ENCODE data around the gene RSPO4. TPM values are rescaled to one million over a fixed set of nuclear protein-coding genes. Genes with fewer than 3 reads are reported as not detected.

The RSPO4 gene
- polyA plus RNA-seq, 1 donor (not counting 4 experiments of a cell fraction or from before 2014, with no cell fraction given) = not detected

GRCh38 chr20:953742-954141 is 48.4 kb downstream of the RSPO4 start:
- DNase-seq (ENCODE audit: low read depth, low spot score) = no peak

GRCh38 chr20:952196-952795 is 49.8 kb downstream of the RSPO4 start:
- no peaks in the 10 kb centered on the region for H3K79me2 ChIP-seq (ENCODE audit: control insufficient read depth, insufficient read depth, low read length)
- H4K20me1 ChIP-seq (ENCODE audit: control insufficient read depth, extremely low read depth, insufficient read depth, low read length) = no peaks in the 10 kb centered on the region
- dilution Hi-C loops (cut with MboI; ENCODE audit: extremely low pct_ligation_motif_present, low sequenced_read_pairs) = no loop called here
- no peaks in the 10 kb centered on the region for H3K9me3 ChIP-seq (ENCODE audit: control insufficient read depth, low read depth, low read length)
- no peak overlapping the region for H3K9ac ChIP-seq (ENCODE audit: control insufficient read depth, extremely low read depth, insufficient read depth, low read length)
- H3K36me3 ChIP-seq (ENCODE audit: control insufficient read depth in 2 of 2, extremely low read depth in 1 of 2, insufficient read depth in 2 of 2, low read length in 2 of 2) = no peaks in the 10 kb centered on the region
- H3K4me3 ChIP-seq (ENCODE audit: control insufficient read depth in 2 of 3, extremely low read depth in 1 of 3, insufficient read depth in 2 of 3, low read depth in 1 of 3, low read length in 3 of 3) = no peak overlapping the region
- H2AFZ ChIP-seq (ENCODE audit: control insufficient read depth, low read length) = no peak overlapping the region
- no peaks in the 10 kb centered on the region for H3K9me1 ChIP-seq (ENCODE audit: control insufficient read depth, extremely low read depth, insufficient read depth, low read length)
- peaks cover 6% of the 10 kb centered on the region for H3K27me3 ChIP-seq (ENCODE audit: control insufficient read depth, extremely low read depth, insufficient read depth, low read length)
- H3K4me2 ChIP-seq (ENCODE audit: control insufficient read depth, extremely low read depth, insufficient read depth, low read depth, low read length) = no peak overlapping the region
- TF ChIP-seq CTCF (optimal IDR thresholded peaks at IDR 0.05 in 1 of 3, IDR thresholded peaks at IDR 0.05 in 1 of 3, conservative IDR thresholded peaks at IDR 0.05 in 1 of 3; ENCODE audit: extremely low read depth in 1 of 3, insufficient read depth in 2 of 3, low read length in 3 of 3) (no peak), EZH2 (IDR thresholded peaks at IDR 0.05; ENCODE audit: low read length) (no peak)
- no peak for DNase-seq (ENCODE audit: low read depth, low spot score)
- no peak overlapping the region for H3K27ac ChIP-seq (ENCODE audit: control insufficient read depth, insufficient read depth, low read length)
- no peak for FAIRE-seq
- H3K4me1 ChIP-seq (ENCODE audit: control insufficient read depth, extremely low read depth, insufficient read depth, low read length) = no peaks in the 10 kb centered on the region

More at GRCh38 chr20:953742-954141, 48.4 kb downstream of the RSPO4 start:
- no peak for FAIRE-seq
- Histone ChIP-seq H3K36me3 (ENCODE audit: control insufficient read depth in 2 of 2, extremely low read depth in 1 of 2, insufficient read depth in 2 of 2, low read length in 2 of 2) (no peaks in the 10 kb centered on the region), H4K20me1 (ENCODE audit: control insufficient read depth, extremely low read depth, insufficient read depth, low read length) (no peaks in the 10 kb centered on the region), H3K9ac (ENCODE audit: control insufficient read depth, extremely low read depth, insufficient read depth, low read length) (no peak overlapping the region), H3K27me3 (ENCODE audit: control insufficient read depth, extremely low read depth, insufficient read depth, low read length) (peaks cover 12% of the 10 kb centered on the region), H3K4me1 (ENCODE audit: control insufficient read depth, extremely low read depth, insufficient read depth, low read length) (no peaks in the 10 kb centered on the region), H3K4me2 (ENCODE audit: control insufficient read depth, extremely low read depth, insufficient read depth, low read depth, low read length) (no peak overlapping the region), H3K27ac (ENCODE audit: control insufficient read depth, insufficient read depth, low read length) (no peak overlapping the region), H3K9me3 (ENCODE audit: control insufficient read depth, low read depth, low read length) (no peaks in the 10 kb centered on the region), H3K4me3 (ENCODE audit: control insufficient read depth in 2 of 3, extremely low read depth in 1 of 3, insufficient read depth in 2 of 3, low read depth in 1 of 3, low read length in 3 of 3) (no peak overlapping the region), H3K79me2 (ENCODE audit: control insufficient read depth, insufficient read depth, low read length) (no peaks in the 10 kb centered on the region), H3K9me1 (ENCODE audit: control insufficient read depth, extremely low read depth, insufficient read depth, low read length) (no peaks in the 10 kb centered on the region), H2AFZ (ENCODE audit: control insufficient read depth, low read length) (no peak overlapping the region)
- dilution Hi-C loops (cut with MboI; ENCODE audit: extremely low pct_ligation_motif_present, low sequenced_read_pairs) = no loop called here
- TF ChIP-seq EZH2 (IDR thresholded peaks at IDR 0.05; ENCODE audit: low read length) (no peak), CTCF (optimal IDR thresholded peaks at IDR 0.05 in 1 of 3, IDR thresholded peaks at IDR 0.05 in 1 of 3, conservative IDR thresholded peaks at IDR 0.05 in 1 of 3; ENCODE audit: extremely low read depth in 1 of 3, insufficient read depth in 2 of 3, low read length in 3 of 3) (peak in 2 of 3 experiments; percentile 42 to 47)

Measured in keratinocyte (primary cell).